8988T (cell line): ENCODE measurements around the gene HECTD4.

Experiments
- DNase-seq: peaks from one replicate; pipeline ENCODE4 v3.0.0; 2011

The HECTD4 gene

GRCh38 chr12:112317481-112317880, 64.8 kb downstream of the HECTD4 start:
- no peak for DNase-seq

GRCh38 chr12:112314981-112315380, 67.2 kb downstream of the HECTD4 start:
- DNase-seq: no peak

- DNase-seq: no peak
Observed at GRCh38 chr12:112309797-112310196, 72.4 kb downstream of the HECTD4 start.

GRCh38 chr12:112308652-112309051, 73.6 kb downstream of the HECTD4 start:
- no peak for DNase-seq

DNA sequence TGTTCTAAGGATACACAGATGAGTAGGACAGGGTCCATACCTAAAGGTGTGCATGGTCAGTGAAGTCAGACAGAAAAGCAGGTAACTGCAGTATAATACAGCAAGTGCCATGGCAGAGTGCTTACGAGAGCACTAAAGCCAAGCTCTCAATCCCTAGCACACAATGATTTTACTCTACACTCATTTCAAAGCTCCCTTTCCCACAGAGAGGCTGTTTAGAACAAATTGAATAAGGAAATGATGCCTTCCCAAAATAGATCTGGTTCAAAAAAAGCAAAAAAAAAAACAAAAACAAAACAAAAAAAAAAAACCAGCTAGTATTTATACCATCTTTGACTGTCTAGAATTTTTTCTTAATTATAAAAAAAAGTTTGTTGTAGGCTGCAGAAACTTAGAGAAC, 74.1 kb downstream of the HECTD4 start:
- no peak for DNase-seq

DNA sequence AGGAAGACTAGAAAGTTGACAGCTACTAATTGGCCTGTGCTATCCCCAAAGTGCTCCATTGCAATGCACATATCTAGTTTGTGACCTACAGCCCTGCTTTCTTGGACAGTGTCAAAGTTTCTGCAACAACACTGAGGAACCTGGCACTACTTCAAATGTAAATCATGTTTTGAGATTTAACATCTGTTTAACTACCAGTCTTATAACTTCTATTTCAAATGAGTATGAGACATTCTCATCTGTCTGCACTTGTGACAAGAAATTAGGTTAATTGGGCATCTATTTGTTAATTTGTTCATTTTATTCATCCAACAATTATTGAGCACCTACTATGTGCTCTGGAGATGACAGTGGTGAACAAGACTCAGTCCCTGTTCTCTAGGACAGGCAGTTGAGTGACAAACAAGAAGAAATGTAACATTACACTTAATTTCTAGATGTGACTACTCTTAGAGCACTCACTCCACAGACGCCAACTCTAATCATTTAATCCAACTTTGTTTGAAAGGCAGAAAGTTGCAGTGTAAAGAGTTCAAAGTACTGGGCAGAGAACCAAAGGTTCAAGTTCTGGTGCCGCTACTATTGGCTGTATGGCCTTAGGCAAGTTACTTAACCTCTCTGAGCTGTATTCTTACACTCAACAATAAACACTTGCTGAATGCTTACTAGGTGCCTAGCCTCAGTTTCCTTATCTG, 74.8 kb downstream of the HECTD4 start:
- no peak for DNase-seq

- DNase-seq: no peak
Observed at GRCh38 chr12:112305951-112306350, 76.3 kb downstream of the HECTD4 start.

DNA sequence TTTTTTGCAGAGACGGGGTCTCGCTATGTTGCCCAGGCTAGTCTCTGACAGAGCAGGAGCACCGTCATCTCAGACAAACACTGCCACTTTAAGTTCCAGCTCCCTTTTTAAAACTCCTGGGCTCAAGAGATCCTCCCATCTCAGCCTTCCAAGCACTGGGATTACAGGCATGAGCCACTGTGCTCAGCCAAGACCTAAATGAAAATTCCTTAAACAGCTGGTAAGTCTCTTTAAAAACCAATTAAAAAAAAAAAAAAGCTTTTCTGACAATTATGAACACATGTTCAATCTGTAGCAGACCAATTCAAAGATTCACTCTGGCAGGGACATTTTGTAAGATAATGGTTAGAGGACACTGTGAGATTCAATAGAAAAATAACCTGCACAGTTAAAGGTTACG, 77.8 kb downstream of the HECTD4 start:
- no peak for DNase-seq

GRCh38 chr12:112303799-112304198, 78.4 kb downstream of the HECTD4 start:
- DNase-seq: no peak

DNA sequence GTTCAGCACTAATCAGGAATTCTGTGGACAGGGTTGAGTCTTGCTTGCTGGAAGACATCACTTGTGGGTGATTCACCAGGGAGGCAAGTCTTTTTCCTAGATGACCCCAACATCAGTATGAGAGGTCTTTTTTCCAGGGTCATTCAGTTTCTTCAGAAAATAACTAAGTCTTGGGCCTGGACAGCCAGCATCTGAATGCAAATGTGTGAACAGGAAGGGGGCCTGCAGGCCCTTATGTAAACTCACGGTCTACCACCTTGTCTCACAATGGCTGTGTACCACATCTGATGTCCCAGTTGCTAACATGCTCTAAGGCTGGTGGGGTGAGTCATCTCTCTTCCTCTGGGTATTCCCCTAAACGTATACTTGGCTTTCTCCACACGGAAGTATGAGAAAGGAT, 79.2 kb downstream of the HECTD4 start:
- no peak for DNase-seq

GRCh38 chr12:112299704-112300103, 82.5 kb downstream of the HECTD4 start:
- DNase-seq: no peak

GRCh38 chr12:112297188-112297587, 85.0 kb downstream of the HECTD4 start:
- no peak for DNase-seq

DNA sequence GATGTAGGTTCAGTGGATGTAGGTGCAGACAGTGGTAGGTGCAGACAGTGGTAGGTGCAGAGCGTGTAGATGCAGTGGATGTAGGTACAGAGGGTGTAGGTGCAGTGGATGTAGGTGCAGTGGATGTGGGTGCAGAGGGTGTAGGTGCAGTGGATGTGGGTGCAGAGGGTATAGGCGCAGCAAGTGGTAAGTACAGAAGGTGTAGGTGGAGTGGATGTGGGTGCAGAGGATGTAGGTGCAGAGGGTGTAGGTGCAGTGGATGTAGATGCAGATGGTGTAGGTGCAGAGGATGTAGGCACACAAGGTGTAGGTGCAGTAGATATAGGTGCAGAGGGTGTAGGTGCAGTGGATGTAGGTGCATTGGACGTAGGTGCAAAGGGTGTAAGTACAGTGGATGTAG, 86.0 kb downstream of the HECTD4 start:
- no peak for DNase-seq

- DNase-seq: no peak
Observed at GRCh38 chr12:112294793-112295192, 87.4 kb downstream of the HECTD4 start.

DNA sequence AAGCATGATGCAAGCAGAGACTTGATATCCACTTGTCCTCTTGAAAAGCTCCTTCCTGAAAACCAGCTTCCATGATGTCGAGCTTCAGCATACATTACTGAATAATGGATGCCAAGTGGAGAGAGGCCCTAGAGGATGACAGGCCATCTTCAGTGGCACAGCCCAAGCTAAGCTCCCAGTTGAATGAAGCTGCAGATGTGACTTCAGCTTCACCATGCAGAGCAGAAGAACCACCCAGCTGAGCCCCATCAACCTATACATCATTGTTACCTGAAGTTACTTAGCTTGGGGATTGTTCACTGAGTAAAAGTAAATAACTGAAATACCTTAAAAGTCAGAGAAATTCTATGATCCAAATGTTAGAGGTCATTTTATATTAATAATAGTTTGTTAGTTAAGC, 93.6 kb downstream of the HECTD4 start:
- no peak for DNase-seq

GRCh38 chr12:112285600-112286401, 96.4 kb downstream of the HECTD4 start:
- no peak for DNase-seq

GRCh38 chr12:112283546-112283945, 98.7 kb downstream of the HECTD4 start:
- DNase-seq: no peak

DNA sequence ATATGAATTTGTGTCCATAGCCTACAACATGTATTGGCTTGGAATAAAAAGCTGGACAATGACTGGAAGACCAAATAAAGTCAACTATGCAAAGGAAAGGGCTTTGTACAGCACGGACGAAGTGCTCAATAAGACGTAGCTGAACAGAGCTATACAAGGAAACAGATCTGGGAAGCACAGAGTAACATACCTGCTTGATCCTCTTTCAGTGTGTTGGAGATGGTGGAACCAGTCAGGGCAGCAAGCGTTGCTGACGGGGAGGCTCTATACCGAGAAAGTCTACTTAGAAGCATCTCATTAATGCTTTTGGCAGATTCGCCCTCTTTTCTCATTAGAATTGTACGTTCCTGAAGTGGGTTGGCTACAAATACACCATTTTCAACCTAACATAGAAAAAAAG, 99.3 kb downstream of the HECTD4 start:
- DNase-seq: no peak

- DNase-seq: no peak
Observed at GRCh38 chr12:112275836-112276235, 106.4 kb downstream of the HECTD4 start.

DNA sequence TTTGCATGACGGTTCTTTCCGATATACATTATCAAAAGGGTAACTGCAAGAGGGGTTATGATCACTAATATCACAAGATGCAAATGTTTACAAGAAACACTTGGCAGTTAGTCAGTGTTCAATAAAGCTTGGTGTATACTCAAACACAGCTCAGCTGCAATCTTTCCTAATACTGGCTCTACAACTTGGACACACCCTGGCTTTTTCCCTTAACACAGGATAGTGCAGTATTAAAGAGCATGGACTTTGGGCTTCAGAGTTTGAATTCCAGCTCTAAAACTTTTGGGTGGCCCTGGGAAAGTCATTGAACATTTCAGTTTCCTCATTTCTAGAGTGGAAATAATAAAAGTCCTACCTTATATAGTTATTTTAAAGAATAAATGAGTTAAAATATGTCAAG, 107.0 kb downstream of the HECTD4 start:
- no peak for DNase-seq

GRCh38 chr12:112270673-112271072, 111.6 kb downstream of the HECTD4 start:
- DNase-seq: no peak

GRCh38 chr12:112266473-112266872, 115.8 kb downstream of the HECTD4 start:
- DNase-seq: no peak

- DNase-seq: peak; percentile 26
Observed at GRCh38 chr12:112261559-112261958, 120.7 kb downstream of the HECTD4 start.

DNA sequence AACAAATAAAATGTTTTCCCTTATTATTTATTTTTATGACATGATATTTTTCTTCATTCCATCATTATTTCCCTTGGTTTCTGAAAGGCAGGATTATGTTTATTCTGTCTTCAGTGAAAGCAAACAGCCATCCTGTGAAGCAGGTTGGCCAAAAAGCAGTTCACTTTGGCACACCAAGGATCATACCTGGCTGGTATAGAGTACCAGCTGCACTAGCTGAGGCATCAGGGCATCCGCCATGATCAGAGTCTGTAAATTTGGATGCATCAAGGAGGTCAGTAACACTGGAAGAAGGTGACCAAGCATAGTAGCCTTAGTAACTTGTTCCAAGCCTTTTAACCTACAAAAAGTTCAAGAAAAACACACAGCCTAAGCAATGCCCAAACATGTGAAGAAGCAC, 123.3 kb downstream of the HECTD4 start:
- no peak for DNase-seq

DNA sequence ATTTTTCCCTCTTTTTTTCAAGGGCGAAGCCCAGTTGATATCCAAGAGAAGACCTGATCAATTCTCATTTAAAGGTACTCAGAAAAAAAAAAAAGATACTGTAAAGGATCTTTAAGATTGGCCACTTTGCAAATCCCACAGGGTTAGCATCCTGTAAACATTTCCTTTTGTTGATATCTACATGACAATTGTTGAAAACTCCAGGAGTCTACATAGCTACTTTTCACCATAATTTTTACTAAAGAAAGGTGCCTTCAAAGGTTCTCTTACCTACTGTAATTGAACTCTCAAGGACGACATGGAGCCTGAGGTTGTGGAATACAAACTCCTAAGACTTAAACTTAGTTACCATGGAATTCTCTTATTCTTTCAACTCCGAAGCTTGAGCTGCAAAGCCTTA, 125.5 kb downstream of the HECTD4 start:
- no peak for DNase-seq
